Esophagus squamous epithelium (tissue), 4 donors: ENCODE data around the gene ITSN2.

Experiments used
- POLR2A ChIP-seq, 4 donors: fragments of 450-650 bp; IDR thresholded peaks; one replicate each; pipeline ENCODE4 v1.6.1; 2017; ENCODE audit warnings: antibody characterized with exemption in 4 of 4, mild to moderate bottlenecking in 4 of 4, moderate library complexity in 3 of 4
- TF ChIP-seq, protein P1 (sequence below), 6 experiments: fragments of 450-650 bp in 4 of 6; fragments of 200-600 bp in 2 of 6; sonication (generic) in 2 of 6; IDR thresholded peaks; one replicate each; pipeline ENCODE4 v1.5.1; 2016 to 2019; ENCODE audit warnings: antibody characterized with exemption in 6 of 6, mild to moderate bottlenecking in 4 of 6, moderate library complexity in 4 of 6

DNA sequence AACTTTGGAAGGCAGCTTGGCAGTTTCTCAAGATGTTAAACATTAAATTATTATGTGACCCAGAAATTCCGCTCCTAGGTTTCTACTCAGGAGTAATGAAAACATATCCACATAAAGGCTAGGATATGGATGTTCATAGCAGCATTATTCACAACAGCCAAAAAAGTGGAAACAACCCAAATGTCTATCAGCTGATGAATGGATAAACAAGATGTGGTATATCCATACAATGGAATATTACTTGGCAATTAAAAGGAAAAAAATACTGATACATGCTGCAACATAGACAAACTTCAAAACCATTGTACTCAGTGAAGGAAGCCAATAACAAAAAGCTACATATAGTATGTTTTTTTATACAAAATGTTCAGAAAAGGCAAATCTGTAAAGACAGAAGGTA lies 197.8 kb downstream of the ITSN2 start:
- TF ChIP-seq, protein P1, sequence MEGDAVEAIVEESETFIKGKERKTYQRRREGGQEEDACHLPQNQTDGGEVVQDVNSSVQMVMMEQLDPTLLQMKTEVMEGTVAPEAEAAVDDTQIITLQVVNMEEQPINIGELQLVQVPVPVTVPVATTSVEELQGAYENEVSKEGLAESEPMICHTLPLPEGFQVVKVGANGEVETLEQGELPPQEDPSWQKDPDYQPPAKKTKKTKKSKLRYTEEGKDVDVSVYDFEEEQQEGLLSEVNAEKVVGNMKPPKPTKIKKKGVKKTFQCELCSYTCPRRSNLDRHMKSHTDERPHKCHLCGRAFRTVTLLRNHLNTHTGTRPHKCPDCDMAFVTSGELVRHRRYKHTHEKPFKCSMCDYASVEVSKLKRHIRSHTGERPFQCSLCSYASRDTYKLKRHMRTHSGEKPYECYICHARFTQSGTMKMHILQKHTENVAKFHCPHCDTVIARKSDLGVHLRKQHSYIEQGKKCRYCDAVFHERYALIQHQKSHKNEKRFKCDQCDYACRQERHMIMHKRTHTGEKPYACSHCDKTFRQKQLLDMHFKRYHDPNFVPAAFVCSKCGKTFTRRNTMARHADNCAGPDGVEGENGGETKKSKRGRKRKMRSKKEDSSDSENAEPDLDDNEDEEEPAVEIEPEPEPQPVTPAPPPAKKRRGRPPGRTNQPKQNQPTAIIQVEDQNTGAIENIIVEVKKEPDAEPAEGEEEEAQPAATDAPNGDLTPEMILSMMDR (IDR thresholded peaks at IDR 0.05) = no peak
- no peak for TF ChIP-seq POLR2A (IDR thresholded peaks at IDR 0.05)
